ENCODE results near the gene PLAGL2.
"Not testable (repeated sequence)": the region's sequence is repeated elsewhere in the genome, so short reads cannot be mapped to it uniquely, and the experiment has no call there.

Gene PLAGL2

DNA sequence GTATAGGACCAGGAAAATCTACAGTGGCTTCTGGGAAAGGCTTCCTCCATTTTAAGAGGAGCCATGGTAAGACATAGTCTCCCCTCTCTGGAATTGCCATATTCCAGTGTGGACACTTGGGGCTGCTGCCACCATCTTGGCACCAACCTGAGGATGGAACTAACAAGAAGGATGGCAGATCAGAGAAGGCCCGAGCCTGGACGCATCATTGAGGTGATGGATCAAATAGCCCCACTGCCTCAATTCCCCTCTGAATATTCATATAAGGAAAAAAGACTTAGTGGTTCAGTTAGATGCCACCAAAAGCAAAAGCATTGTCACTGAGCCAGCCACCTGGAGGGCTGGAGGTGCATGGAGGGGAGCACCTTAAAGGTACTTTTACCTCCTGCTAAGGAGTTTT lies 25.9 kb downstream of the PLAGL2 start:
- in situ Hi-C loops (cut with MboI; ENCODE audit: low pct_unique_long_range_greater_than_20kb, low sequenced_read_pairs, unreplicated experiment) = no loop called here
- no peak for DNase-seq (ENCODE audit: low spot score)
- no peak for TF ChIP-seq CTCF (IDR thresholded peaks at IDR 0.05; ENCODE audit: extremely low read depth, insufficient read depth, missing control alignments)

GRCh38 chr20:32179934-32180333 lies 27.6 kb downstream of the PLAGL2 start:
- DNase-seq (ENCODE audit: low spot score) = no peak
- TF ChIP-seq CTCF (IDR thresholded peaks at IDR 0.05; ENCODE audit: extremely low read depth, insufficient read depth, missing control alignments) = no peak
- in situ Hi-C loops (cut with MboI; ENCODE audit: low pct_unique_long_range_greater_than_20kb, low sequenced_read_pairs, unreplicated experiment) = no loop called here

- DNase-seq (ENCODE audit: low spot score) = no peak
- in situ Hi-C loops (cut with MboI; ENCODE audit: low pct_unique_long_range_greater_than_20kb, low sequenced_read_pairs, unreplicated experiment) = no loop called here
- TF ChIP-seq CTCF (IDR thresholded peaks at IDR 0.05; ENCODE audit: extremely low read depth, insufficient read depth, missing control alignments) = no peak
Observed at GRCh38 chr20:32179515-32179914, 28.0 kb downstream of the PLAGL2 start.

DNA sequence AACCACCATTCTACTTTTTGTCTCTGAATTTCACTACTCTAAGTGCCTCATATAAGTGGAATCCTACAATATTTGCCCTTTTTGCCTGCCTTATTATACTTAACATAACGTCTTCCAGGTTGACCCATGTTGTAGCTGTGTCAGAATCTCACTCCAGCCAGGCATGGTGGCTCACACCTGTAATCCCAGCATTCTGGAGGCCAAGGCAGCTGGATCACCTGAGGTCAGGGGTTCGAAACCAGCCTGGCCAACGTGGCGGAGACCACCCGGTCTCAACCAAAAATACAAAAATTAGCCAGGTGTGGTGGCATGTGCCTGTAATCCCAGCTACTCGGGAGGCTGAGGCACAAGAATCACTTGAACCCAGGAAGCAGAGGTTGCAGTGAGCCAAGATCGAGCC lies 29.8 kb downstream of the PLAGL2 start:
- in situ Hi-C loops (cut with MboI; ENCODE audit: low pct_unique_long_range_greater_than_20kb, low sequenced_read_pairs, unreplicated experiment); DNase-seq (ENCODE audit: low spot score): not testable (repeated sequence)

DNA sequence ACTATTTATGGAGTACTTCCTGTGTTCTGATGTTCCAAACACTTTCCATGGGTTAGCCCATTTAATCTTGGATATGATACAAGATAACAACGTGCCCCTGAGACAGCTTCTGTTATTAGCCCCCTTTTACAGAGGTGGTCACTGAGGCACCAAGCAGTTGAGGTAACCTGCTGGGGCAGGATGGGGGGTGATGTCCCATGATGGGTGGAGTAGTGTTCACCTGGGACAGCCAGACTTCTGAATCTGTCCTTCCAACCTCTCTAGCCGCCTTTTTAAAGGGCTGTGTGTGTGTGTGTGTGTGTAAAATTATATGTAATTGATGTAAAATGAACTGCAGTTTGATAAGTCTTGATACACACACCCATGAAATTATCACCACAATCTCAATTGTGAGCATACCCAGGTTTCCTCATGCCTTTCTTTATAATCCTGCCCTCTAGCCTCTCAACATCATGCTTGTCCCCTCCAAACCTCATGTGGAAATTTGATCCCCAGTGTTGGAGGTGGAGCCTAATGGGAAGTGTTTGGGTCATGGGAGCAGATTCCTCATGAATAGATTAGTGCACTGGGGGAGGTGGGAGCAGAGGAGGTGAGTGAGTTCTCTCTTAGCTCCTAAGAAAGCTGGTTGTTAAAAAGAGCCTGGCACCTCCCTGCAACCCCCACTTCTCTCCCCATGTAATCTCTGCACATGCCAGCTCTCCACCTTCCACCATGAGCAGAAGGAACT lies 39.2 kb downstream of the PLAGL2 start:
- DNase-seq (ENCODE audit: low spot score) = no peak
- in situ Hi-C loops (cut with MboI; ENCODE audit: low pct_unique_long_range_greater_than_20kb, low sequenced_read_pairs, unreplicated experiment) = no loop called here
- TF ChIP-seq CTCF (IDR thresholded peaks at IDR 0.05; ENCODE audit: extremely low read depth, insufficient read depth, missing control alignments) = no peak

DNA sequence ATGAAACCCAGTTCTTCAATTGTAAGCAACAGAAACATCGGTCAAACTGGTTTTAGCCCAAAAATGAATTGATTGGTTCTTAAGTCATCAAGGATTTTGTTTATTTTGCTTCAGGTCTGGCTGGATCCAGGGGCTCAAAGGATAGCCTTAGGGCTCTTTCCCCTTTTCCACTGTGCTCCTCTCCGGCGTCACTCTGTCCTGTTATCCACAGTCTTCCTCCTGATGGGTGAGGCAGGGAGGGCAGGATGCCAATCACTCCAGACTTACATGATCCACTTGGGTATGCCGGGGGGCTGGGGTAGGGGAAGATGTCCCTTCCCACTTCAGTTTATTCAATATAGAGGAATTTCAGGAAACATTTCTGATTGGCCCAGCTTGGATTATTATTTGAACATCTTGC lies 40.0 kb downstream of the PLAGL2 start:
- TF ChIP-seq CTCF (IDR thresholded peaks at IDR 0.05; ENCODE audit: extremely low read depth, insufficient read depth, missing control alignments) = no peak
- in situ Hi-C loops (cut with MboI; ENCODE audit: low pct_unique_long_range_greater_than_20kb, low sequenced_read_pairs, unreplicated experiment) = no loop called here
- DNase-seq (ENCODE audit: low spot score) = no peak

GRCh38 chr20:32165836-32166545 lies 41.6 kb downstream of the PLAGL2 start:
- no peak for DNase-seq (ENCODE audit: low spot score)
- no peak for TF ChIP-seq CTCF (IDR thresholded peaks at IDR 0.05; ENCODE audit: extremely low read depth, insufficient read depth, missing control alignments)
- in situ Hi-C loops (cut with MboI; ENCODE audit: low pct_unique_long_range_greater_than_20kb, low sequenced_read_pairs, unreplicated experiment) = no loop called here

Data from GM13977 (cell line).